DOHH2 (cell line): Measurements from ENCODE around the gene SPINT1.

ENCODE experiments used
- H3F3A ChIP-seq: fragments of 200-600 bp; sonication (generic), shearing (Covaris generic); 2 replicates; pipeline ENCODE4 v1.6.0; 2016; ENCODE audit warnings: antibody characterized with exemption, mild to moderate bottlenecking; ENCODE audit not compliant: control insufficient read depth, insufficient read depth
- H3K27ac ChIP-seq: fragments of 200-600 bp; sonication (generic); 2 replicates; pipeline ENCODE4 v1.5.1; 2014; ENCODE audit warnings: low read depth, mild to moderate bottlenecking, low read length, moderate library complexity
- H3K27me3 ChIP-seq: fragments of 200-600 bp; sonication (generic); 2 replicates; pipeline ENCODE4 v1.6.1; 2014; ENCODE audit warnings: mild to moderate bottlenecking, low read length, mixed read lengths; ENCODE audit not compliant: control insufficient read depth
- H3K36me3 ChIP-seq: fragments of 200-600 bp; sonication (generic); 2 replicates; pipeline ENCODE4 v1.6.1; 2014; ENCODE audit warnings: mild to moderate bottlenecking, low read length, moderate library complexity, mixed read lengths; ENCODE audit not compliant: control insufficient read depth
- H3K4me1 ChIP-seq: fragments of 200-600 bp; sonication (generic); 2 replicates; pipeline ENCODE4 v1.6.1; 2014; ENCODE audit warnings: mild to moderate bottlenecking, low read length, mixed read lengths; ENCODE audit not compliant: control insufficient read depth
- H3K4me2 ChIP-seq: fragments of 200-600 bp; sonication (generic); 2 replicates; pipeline ENCODE4 v1.6.0; 2014; ENCODE audit warnings: mild to moderate bottlenecking, low read length, moderate library complexity
- H3K4me3 ChIP-seq: fragments of 200-600 bp; sonication (generic); 2 replicates; pipeline ENCODE4 v1.5.1; 2014; ENCODE audit warnings: mild to moderate bottlenecking, low read length, mixed read lengths
- H3K79me2 ChIP-seq: fragments of 200-600 bp; sonication (generic); 2 replicates; pipeline ENCODE4 v1.6.1; 2014; ENCODE audit warnings: mild to moderate bottlenecking, low read length, mixed read lengths; ENCODE audit not compliant: control insufficient read depth
- H3K9me2 ChIP-seq: fragments of 200-600 bp; sonication (generic); replicated peaks from 2 replicates; pipeline ENCODE4 v1.6.1; 2014; ENCODE audit warnings: mild to moderate bottlenecking, low read length, mixed read lengths; ENCODE audit not compliant: control insufficient read depth
- H3K9me3 ChIP-seq: fragments of 200-600 bp; sonication (generic); 2 replicates; pipeline ENCODE4 v1.6.1; 2014; ENCODE audit warnings: antibody characterized with exemption, low read length, mixed read lengths; ENCODE audit not compliant: control insufficient read depth, insufficient read depth
- H4K20me1 ChIP-seq: fragments of 200-600 bp; sonication (generic); 2 replicates; pipeline ENCODE4 v1.6.0; 2014; ENCODE audit warnings: low read depth, mild to moderate bottlenecking, antibody characterized with exemption, low read length, moderate library complexity; ENCODE audit not compliant: control insufficient read depth, insufficient read depth
- CTCF ChIP-seq: fragments of 200-600 bp; sonication (generic); IDR thresholded peaks from one replicate; pipeline ENCODE4 v1.5.1; 2014; ENCODE audit warnings: antibody characterized with exemption, mild to moderate bottlenecking, low read depth, low read length; ENCODE audit not compliant: poor library complexity, severe bottlenecking
- EZH2phosphoT487 ChIP-seq: fragments of 200-600 bp; sonication (generic); IDR thresholded peaks from 2 replicates; pipeline ENCODE4 v1.6.1; 2017; ENCODE audit warnings: borderline replicate concordance, mild to moderate bottlenecking, antibody characterized with exemption, low read length, moderate library complexity, mixed read lengths

The SPINT1 gene

DNA sequence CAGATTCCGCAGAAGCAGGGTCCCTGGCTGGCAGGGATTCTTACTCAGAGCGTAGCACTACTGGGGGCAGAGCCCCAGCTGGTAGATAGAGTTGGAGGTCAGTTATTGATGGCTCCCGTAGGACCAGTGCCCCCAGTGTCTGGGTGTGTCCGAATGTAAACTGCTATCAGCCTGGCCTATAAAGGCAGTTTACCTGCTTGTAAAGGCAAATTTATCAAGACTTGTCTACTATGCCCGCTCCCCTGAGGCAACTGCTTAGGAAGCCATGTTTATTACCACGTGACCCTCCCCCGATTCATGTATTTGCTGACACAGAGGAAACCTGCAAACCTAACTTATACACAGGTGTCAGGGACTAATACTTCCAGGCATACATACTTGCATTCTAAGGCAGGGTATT, 14.7 kb upstream of the SPINT1 start:
- Histone ChIP-seq H4K20me1 (no peaks in the 10 kb centered on the region), H3K27ac (no peak overlapping the region), H3K36me3 (no peaks in the 10 kb centered on the region), H3K27me3 (peaks cover 15% of the 10 kb centered on the region), H3K9me3 (no peaks in the 10 kb centered on the region), H3F3A (no peaks in the 10 kb centered on the region), H3K4me3 (no peak overlapping the region), H3K79me2 (no peaks in the 10 kb centered on the region), H3K4me1 (no peaks in the 10 kb centered on the region), H3K9me2 (no peaks in the 10 kb centered on the region), H3K4me2 (no peak overlapping the region)
- no peak for TF ChIP-seq EZH2phosphoT487
- TF ChIP-seq CTCF = no peak

DNA sequence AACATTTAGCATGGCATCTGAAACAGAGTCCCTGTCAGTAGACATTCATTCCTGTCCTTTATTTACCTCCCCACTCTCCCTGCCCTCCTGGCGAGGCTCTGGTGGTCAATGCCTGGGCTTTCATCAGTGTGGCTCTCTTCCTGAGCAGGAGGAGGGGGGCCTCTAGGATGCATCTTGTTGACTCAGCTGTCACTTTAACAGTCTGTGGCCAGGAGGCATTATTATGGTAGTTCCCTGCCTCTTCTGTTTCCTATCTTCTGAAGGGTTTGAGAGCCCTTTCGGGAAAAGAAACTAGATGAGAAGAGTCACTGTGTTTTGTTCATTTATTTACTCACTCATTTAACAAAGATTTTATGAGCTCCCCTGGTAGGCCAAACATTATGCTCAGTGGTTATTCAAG, 13.0 kb upstream of the SPINT1 start:
- TF ChIP-seq EZH2phosphoT487 (no peak), CTCF (no peak)

DNA sequence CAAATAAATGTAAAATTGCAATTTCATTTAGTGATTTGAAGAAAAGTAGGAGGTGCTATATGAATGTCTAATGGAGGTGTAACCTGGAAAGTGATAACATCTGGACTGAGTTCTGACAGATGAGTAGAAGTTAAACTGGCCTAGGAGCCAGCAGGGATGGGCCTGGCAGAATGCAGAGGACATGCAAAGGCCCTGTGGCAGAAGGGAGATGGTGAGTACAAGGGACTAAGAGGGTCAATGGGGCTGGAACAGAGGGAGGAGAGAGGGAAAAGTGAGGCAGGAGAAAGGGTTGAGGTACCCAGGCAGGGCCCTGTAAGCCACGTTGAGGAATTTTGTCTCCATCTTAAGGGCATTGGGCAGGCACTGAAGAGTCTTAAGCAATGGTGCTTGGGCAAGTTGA, 12.0 kb upstream of the SPINT1 start:
- no peaks in the 10 kb centered on the region for H3K9me3 ChIP-seq
- no peak overlapping the region for H3K27ac ChIP-seq
- no peaks in the 10 kb centered on the region; the same call in 1 of the 2 replicates for H3K27me3 ChIP-seq
- H3K79me2 ChIP-seq = no peaks in the 10 kb centered on the region
- H3K4me1 ChIP-seq = no peaks in the 10 kb centered on the region
- no peak overlapping the region for H3K4me3 ChIP-seq
- TF ChIP-seq CTCF (no peak), EZH2phosphoT487 (no peak)
- H4K20me1 ChIP-seq = no peaks in the 10 kb centered on the region
- no peak overlapping the region for H3K4me2 ChIP-seq
- no peaks in the 10 kb centered on the region for H3K9me2 ChIP-seq
- no peaks in the 10 kb centered on the region for H3K36me3 ChIP-seq
- no peaks in the 10 kb centered on the region for H3F3A ChIP-seq

More for the DNA sequence above, 13.0 kb upstream of the SPINT1 start:
- no peaks in the 10 kb centered on the region for H3K4me1 ChIP-seq
- no peaks in the 10 kb centered on the region for H3F3A ChIP-seq
- no peaks in the 10 kb centered on the region for H4K20me1 ChIP-seq
- H3K9me3 ChIP-seq = no peaks in the 10 kb centered on the region
- H3K27me3 ChIP-seq = peaks cover 9% of the 10 kb centered on the region
- no peak overlapping the region for H3K4me2 ChIP-seq
- H3K36me3 ChIP-seq = no peaks in the 10 kb centered on the region
- no peaks in the 10 kb centered on the region for H3K79me2 ChIP-seq
- H3K27ac ChIP-seq = no peak overlapping the region
- H3K4me3 ChIP-seq = no peak overlapping the region
- no peaks in the 10 kb centered on the region for H3K9me2 ChIP-seq

DNA sequence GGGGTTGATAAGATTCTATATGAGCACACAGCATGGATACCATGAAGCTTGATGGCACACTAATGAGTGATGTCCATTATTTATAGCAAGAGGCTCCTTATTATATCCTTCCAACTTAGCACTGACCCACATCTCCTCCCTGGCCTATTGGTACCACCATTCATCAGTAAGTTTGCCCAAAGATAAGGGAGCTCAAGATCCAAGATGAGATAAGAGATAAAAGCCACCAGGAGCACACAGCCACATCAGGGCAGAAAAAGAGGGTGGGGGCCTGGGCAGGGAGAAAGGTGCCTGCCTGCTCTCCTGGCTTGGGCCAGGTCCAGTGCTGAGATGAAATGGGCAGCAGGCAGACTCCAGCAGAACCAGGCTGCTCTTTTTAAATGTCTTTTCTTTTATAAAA, 10.9 kb upstream of the SPINT1 start:
- Histone ChIP-seq H3K9me3 (no peaks in the 10 kb centered on the region), H3K79me2 (no peaks in the 10 kb centered on the region), H4K20me1 (no peaks in the 10 kb centered on the region), H3K36me3 (no peaks in the 10 kb centered on the region), H3K4me1 (no peaks in the 10 kb centered on the region), H3F3A (no peaks in the 10 kb centered on the region), H3K4me2 (no peak overlapping the region), H3K27ac (no peak overlapping the region), H3K4me3 (no peak overlapping the region), H3K27me3 (no peaks in the 10 kb centered on the region), H3K9me2 (no peaks in the 10 kb centered on the region)
- no peak for TF ChIP-seq CTCF
- no peak for TF ChIP-seq EZH2phosphoT487
